ENCODE results near the gene PROM2.

PROM2 gene

DNA sequence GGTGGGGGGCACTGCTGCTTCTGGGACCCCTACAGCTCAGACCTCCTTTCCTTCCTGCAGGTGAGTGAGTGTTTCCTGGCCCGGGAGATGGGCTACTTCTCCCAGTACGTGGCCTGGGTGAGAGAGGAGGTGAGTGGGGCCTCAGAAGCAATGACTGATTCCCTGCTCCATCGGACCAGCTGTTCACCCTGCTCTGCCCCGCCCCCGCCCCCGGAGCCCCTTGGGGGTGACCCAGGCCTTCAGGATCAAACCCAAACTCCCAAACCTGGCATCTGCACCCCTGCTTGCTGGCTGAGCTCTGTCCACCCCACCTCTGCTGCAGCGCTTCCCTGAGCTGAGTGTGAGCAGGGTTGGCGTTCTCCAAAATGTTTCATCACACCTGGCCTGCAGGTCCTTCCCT, 13.1 kb downstream of the PROM2 start:
- no peak for DNase-seq

DNA sequence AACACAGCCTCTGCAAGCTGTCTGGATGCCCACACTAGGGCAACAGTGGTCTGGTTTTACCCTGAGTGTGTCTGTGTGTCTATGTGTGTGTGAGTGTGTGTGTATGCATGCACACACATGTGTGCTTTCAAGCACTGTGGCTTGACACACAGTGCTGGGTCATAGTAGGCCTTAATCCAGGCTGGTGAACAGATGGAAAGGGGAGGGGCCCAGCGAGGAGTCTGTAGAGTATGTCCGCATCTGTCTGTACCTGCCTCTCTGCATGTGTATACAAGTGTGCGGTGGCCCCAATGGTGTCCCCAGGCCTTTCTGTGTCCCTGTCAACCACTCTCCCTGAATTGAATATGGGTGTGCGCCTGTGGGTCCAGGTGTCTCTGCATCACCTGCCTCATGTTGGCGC, 13.6 kb downstream of the PROM2 start:
- DNase-seq = no peak

DNA sequence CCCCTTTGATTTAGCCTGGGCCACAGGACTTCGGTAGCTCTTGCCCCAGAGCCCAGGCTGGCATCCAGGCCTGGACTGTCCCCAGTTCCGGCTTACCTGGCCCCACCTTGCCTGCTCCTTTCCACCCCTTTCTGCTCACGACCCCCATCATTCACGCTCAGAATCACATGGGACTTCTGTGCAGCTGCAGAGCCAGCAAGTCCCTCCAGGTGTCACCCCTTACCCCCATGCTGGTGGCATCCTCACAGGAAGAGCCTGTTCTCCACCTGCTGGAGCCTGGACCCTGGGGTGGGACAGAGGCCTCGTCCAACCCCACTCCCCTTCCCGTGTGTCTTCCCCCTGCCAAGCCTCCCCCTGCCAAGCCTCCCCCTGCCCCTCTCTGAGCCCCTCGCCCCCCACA, 15.0 kb downstream of the PROM2 start:
- DNase-seq = no peak

DNA sequence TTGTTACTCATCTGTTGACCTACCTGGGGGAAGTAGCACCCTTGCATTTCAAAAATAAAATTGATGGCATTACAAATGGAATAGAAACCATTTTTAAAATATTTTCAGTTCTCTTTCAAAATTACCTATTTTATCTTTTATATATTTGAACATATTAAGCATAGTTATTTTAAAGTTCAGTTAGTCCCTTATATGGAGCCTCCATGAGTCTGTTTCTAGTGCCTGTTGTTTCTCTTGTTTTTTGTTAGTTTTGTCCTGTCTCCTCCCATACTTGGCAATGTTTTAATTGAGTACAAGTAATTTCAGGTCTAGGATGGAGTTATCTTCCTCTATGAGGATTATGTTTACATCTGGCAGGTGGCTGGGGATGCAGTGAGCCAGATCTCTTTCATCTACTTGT, 17.0 kb downstream of the PROM2 start:
- no peak for DNase-seq

DNA sequence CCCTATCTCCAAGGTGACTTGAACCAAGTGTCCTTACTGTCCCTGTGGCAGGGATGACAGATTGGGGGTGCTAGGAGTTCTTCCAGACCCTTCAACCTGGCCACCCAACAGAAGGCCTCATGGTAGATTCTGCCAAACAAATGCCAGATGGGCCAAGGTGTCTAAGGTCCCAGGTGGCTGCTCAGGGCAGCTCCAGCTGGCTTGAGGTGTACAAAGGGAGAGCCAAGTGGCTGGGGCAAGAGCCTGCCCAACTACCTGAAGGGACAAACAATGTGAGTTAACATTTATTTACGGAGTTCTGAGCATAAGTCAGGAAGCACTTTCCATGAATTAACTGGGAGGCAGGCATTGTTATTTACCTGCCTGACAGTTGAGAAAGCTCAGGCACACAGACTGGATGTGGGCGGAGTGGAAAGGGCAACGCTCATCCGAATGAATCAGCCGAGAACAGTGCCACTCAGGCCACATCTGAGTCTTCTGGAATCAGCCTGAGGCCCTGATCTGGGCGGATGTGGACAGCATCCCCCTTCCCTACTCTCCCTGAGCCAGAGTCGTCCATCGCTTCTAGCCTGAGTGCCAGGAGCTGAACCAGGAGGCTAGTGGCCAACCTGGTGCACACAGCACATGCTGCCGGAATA, 18.5 kb downstream of the PROM2 start:
- DNase-seq = no peak

DNA sequence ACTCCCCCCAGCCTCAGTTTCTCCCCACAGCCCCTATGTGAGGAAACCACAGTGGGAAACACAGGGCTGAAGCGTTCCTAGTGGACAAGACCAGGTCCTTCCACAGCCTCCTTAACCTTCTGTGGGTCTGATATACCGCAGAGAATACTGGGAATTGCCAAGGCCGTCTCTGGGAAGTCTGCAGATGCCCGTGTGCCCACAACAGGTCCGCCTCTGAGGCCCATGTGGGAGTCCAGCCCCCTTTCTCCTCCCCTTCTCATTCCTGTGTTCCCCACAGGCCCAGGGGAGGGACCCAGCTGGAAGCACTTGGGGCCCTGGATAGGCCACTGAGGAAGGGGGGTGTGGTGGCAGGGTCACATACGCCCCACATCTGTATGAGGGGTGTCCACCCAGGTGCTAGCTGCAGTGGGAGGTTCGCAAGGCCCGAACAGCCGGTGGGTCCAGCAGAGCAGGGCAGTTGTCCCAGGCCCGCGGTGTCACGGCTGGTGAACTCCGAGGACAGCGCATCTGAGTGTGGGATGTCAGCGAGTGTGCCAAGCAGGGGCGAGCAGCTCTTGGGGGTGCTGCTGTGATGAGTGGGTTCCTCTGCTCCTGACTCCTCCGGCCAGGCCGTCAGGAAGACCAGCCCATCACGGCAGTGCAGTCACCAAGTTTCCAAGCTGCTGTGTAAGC, 20.5 kb downstream of the PROM2 start:
- no peak for DNase-seq

DNA sequence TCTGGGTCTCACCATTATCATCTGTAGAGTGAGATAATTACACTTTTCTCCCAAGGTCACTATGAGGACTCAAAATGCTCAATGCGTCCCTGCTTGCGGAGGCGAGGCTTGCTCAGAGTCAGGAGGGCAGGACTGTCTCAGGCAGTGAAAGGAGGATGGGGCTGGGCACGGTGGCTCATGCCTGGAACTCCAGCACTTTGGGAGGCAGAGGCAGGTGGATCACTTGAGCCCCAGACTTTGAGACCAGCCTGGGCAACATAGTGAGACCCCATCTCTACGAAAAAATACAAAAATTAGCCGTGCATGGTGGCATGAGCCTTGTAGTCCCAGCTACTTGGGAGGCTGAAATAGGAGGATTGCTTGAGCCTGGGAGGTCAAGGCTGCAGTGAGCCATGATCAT, 21.1 kb downstream of the PROM2 start:
- DNase-seq = no peak

DNA sequence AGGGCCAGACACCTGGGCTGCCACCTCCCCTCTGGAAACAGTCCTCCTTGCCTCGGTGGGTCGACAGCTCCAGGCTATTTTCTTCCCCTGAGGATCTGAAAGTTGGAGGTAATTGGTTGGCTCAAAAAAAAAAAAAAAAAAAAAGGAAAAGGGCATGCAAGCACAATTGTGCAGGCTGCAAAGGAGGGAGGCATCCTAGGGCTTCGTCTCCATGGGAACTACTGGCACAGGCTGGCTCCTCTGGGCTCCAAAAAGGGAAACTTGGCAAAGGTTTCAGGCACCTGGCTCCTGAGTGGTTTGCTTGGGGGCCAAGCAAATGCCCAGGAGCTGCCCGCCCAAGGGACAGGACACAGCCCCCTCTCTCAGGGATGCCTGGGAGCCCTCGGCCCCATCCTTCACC, 21.8 kb downstream of the PROM2 start:
- no peak for DNase-seq

DNA sequence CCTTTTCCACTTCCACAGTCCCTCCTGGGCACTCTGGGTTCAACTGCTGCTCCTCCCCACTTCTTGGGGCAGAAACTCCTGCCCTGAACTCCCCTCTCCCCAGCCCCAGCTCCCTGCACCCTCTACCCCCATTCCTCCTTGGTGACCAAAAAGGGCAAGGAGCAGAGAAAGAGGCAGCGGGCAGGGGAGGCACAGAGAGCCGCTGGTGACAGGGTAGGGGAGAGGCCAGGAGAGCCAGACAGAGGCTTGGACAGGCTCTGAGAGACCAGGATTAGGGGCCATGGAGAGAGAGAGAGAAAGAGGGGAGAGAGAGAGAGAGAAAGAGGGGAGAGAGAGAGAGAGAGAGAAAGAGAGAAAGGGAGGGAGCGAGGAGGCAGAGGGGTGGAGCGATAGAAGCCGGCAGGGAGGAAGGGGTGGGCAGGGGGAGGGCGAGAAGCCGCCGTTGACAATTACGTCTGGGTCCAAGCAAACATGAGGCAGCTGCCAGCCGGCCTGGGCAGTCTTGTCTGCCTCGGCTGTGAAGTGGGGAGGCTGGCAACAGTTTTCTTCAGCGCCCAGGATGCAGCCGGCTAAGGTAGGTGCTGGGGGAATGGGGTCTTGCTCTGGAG, 22.7 kb downstream of the PROM2 start, which contains the start of gene KCNIP3:
Gene KCNIP3, plus strand, starts transcription at position 468 of the 608 bp plus-strand sequence. Its CDS starts 92 bp downstream, at position 560.
- no peak for DNase-seq

DNA sequence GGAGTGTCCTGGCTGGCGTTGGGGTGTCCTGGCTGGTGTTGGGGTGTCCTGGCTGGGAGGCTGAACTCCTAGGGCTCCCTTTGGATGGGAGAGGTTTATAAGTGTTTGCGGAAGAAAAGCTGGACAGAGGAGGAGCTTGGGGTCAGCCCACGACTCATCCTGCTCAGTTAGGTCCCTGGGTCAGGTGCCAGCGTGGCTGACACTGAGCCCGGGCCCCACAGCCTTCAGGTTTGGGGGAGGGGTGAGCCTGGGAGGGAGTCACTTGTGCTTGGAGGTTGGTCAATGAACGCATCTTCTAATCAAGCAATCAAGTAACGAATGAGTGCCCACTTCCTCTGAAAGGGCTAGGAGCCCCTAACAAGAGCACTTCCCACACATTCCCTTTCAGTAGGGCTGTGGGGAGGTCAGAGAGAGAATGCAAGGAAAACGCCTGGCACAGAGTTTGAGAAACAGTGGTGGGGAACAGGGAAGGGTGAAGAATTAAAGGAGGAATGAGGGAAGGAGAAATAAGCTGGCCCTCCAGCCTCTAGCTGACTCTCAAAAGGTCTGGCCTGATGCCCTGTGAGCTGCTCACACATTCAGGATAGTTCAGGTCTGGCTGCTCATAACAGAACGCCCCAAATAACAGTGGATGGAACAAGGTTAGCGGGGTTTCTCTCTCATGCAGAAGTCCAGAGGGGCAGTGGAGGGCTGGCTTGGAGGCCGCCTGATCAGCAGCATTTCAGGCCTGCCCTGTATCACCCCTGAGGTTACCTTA, 23.6 kb downstream of the PROM2 start:
- DNase-seq = no peak

DNA sequence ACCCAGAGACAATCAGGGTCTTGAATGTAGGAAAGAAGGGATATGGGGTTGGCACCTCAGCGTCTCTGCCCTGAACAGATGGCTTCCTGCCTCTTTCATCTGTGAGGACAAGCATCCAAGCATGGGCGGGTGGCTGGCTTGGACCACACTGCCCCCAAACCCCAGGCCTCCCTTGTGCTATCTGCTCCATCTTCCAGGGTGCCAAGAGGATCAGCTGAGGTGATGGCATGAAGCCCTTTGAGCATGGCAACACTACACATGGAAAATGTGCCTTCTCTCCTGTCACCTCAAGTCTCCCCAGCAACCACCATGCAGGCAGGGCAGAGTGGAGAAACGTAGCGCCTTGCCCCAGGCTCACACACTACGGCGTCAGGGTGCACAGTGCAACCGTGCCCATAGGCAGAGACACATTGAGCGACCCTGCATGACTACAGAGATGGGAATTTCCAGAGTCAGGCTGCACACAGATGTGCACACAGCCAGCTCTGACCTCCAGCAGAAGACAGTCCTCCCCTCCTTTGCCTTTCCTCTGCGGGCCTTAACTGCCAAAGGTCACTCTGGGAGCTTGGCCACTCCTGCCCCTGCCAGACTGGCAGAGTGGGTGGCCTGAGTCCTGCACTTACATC, 24.4 kb downstream of the PROM2 start:
- DNase-seq = no peak

DNA sequence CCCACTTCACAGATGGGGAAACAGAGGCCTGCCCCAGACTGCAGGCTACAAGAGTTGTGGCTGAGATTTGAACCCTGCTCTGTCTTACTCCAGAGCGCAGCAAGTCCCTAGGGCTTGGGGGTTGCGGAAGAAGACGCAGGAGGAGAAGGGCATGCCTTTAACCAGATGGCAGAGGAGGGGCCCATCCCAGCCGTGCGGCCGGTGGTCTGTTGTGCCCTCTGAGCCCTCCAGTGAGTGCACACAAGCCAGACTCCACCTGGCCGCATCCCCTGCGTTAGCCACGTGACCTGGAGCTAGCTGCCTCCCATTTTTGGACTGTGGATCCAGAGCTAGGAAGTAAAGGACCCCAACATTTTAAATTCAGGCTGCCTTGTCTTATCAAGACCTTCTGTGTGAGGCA, 25.7 kb downstream of the PROM2 start:
- DNase-seq = no peak

DNA sequence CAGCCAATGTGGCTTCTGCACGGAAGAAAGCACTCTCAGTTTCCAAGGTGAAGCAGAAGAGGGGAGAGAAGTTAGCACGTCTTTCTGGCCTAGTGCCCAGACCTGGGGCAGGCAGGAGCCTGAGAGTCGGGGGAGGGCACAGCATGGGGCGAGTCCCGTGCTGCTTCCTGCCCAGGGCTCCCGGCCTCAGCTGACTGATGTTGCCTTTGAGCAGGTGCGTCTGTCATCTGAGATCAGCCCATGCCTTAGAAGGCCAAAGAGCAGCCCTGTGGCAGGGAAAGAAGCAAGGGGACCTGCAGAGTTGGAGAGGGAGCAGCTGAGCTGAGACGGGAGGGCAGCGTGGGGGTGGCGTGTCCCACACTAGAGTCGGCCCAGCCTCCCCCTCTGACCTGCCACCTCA, 26.2 kb downstream of the PROM2 start:
- no peak for DNase-seq

DNA sequence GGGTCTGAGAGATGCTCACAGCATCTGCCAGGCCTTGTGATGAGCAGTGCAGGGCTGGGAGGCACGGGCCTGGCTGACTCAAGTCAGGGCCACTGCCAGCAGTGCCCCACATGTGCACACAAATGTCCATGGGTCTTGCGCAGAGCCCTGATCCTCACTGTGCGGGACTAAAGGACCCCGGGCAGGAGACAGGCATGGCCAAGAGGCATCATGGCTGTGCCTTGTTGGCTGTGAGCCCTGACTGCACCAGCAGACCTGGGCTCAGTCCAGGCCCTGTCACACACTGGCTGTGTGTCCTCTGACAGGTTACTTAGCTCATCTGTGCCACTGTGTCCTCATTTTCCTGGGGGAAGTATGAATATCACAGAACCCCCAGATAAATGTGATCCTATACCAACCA, 26.9 kb downstream of the PROM2 start:
- DNase-seq = no peak

DNA sequence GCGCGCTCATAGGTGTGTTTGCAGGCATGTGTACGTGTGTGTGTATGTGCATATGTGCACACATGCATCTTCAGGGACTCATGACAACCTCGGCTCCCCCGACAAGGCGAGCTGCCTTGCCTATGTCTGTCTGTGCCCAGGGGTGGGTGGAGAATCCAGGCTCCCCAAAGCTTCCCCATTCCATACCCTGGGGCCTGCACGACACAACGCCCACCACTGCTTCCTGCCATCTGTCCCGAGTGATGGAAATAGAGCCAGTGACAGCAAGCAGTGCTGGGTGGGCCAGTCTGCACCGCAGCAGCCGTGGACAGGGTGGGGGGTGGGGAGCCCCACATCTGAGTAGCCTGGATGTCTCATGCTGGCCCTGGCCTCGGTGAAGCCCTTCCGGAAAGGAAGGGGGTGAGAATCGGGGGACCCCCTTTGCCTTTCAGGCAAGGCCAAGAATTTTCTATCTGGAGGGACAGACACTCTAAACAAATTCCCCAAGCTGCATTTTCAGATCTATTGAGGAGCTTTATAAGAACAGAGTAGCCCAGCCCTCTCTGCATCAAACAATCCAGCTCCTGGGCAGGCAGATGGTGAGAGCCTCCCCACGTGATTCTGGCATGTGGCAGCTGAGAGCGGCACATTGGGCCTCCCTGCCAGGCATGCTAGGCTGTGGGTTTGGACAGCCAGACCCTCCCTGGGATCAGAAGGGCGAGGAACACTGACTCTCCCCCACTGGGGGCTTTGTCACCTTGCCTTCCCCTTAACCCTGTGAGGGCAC, 27.8 kb downstream of the PROM2 start:
- DNase-seq = peak; percentile 46

DNA sequence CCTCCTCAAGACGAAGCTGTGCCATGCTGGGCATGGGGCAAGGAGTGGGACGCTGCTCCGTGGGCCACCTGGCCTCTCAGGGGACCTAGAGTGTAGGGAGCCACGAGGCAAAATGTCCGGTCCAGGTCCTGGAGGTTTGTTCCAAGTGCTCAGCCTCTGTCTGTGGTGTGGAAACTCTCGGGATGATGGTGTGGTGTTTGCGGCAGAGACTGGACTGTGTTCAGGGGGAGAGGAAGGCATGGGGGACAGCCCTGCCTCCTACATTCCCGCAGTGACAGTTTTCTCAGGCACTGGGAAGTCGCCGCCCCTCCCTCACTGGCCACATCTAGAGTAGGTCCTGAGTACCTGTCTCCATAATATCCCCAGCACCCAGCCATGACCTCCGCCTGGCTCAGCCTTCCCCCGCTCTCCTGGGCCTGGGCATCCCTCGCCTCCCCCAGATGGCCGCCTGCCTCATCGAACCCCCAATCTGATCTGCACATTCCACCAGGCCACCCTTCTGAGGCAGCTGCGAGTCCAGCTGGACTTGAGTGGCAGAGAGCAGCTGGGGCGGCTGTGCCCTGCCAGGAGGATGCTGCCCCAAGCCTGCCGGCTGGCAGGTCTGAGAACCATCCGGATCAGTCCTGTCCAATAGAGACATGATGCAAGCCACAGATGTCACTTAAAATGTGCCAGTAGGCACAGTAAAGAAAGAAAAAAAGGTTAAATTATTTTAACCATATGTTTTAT, 29.1 kb downstream of the PROM2 start:
- no peak for DNase-seq

DNA sequence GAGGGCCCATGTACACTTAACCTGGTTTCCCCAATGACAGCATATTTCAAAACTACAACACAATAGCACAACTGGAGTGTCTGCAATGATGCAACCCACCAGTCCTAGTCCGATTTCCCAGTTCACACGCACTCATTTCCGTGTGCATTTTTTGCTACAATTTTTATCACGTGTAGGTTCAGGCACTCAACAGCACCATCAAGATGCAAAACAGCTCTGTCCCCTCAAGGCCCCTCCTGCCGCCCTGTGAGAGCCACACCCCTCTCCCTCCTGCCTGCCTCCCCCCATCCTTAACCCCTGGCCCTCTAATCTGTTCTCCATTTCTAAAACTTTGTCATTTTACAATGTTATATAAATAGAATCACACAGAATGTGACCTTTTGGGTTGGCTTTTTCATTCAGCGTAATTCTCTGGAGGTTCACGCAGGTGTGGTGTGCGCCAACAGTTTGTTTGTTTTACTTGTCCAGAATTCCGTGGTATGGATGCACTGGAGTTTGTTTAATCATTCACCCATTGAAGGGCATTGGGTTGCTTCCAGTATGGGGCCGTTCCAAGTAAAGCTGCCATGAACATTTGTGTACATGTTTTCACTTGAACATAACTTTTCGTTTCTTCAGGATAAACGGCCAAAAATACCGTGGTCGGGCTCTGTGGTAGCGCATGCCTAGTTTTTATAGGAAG, 31.3 kb downstream of the PROM2 start:
- no peak for DNase-seq

DNA sequence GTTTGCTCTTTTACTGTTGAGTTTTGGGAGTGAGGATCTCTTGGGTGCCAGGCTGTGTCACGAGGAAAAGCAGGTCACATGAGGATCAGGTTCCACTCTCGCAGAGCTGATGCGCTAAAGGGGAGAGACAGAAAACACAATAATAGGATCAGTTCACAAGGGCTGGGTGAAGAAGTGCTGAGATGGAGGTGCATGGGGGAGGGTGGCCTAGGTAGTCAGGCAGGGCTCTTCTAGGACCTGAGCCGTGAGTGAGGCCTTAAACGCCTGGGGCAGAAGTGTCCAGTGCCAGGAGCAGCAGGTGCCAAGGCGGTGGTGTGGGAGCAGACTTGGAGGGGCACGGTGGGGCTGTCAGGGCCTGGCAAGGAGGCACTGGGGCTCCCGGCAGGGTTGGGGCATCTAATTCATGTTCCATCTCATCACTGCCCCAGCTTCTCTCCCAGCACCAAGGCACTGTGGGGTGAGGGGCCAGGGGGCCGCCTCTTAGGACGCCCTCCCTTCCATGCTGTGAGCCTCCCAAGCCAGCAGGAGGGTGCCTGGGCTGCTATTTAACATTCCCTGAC, 32.2 kb downstream of the PROM2 start:
- no peak for DNase-seq

DNA sequence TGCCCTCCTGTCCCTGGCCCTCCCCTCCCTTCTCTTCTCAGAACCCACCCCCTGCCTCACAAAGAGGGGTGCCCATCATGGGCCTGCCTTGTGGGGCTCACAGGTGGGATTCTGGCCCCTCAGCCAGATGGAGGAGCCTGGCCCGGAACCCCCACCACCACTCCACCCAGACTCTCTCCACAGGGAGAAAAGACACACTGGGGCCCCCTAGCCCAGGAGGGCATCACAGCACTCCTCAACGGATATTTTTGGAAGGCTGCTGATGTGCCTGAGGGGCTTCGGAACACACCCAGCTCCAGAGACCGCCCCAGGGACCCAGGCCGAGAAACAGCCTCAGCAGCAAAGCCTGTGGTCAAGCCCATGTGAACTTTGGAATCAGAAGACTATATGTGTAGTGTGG, 32.8 kb downstream of the PROM2 start:
- DNase-seq = no peak

DNA sequence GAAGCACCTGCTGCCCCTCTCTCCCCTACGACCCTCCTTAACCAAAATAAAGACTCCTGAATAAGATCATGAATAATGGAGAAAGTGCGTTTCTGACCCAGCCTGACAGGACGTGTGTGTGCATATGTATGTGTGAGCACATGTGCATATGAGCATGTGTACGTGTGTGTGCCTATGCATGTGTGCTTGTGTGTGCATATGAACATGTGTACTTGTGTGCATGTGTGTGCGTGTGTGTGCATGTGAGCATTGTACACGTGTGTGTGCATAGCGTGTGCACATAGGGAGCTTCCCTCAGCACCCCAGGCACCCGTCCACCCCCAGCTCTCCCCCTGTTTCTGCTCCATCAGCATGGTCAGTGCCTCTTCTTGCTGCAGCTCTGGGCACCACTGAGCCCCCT, 33.6 kb downstream of the PROM2 start:
- DNase-seq = no peak

All from inflammatory macrophage treated with lipopolysaccharide for 4 hours (primary cell).